Loucy (cell line): Measurements from ENCODE around the gene DCP1B.

Source experiments
- CTCF ChIP-seq: fragments of 200-600 bp; sonication (generic); conservative IDR thresholded peaks from 2 replicates; pipeline ENCODE4 v1.5.1; 2014; ENCODE audit warnings: mild to moderate bottlenecking, antibody characterized with exemption, low read length
- EZH2phosphoT487 ChIP-seq: fragments of 200-600 bp; IDR thresholded peaks from 2 replicates; pipeline ENCODE4 v1.6.1; 2018; ENCODE audit warnings: antibody characterized with exemption, mild to moderate bottlenecking, moderate library complexity, borderline replicate concordance

GRCh38 chr12:1972260-1972659, 32.0 kb downstream of the DCP1B start:
- TF ChIP-seq CTCF (no peak), EZH2phosphoT487 (no peak)
